PC-3 (cell line): ENCODE data around the gene RIPOR2. TPM values are rescaled to one million over a fixed set of nuclear protein-coding genes. Genes with fewer than 3 reads are reported as not detected.
A peak's percentile ranks its signal among the peaks of the same experiment; 100 is the strongest.

Experiments used
- ATAC-seq: fragments of 200-7000 bp; cut with Tn5 transposase; 2 replicates; pipeline ENCODE4 v1.9.1; 2020; ENCODE audit warnings: mild to moderate bottlenecking, moderate library complexity
- BruUV-seq: library from RNA; stranded (reverse); fragments of 400-500 nt; replicated peaks from 2 replicates; lab custom pipeline; 2021; lab: Mats Ljungman, UMichigan
- CTCF ChIA-PET: fragments of 300-600 bp; sonication (Branson Sonifier 250); formaldehyde crosslinking; loops from one replicate; lab custom pipeline; 2022; ENCODE audit warnings: antibody characterized with exemption; lab: Charles Lee
- POLR2A ChIA-PET: fragments of 300-600 bp; sonication (Branson Sonifier 250); formaldehyde crosslinking; loops from one replicate; lab custom pipeline; 2022; ENCODE audit warnings: antibody characterized with exemption; ENCODE audit not compliant: unreplicated experiment; lab: Charles Lee
- DNase-seq: peaks from one replicate; pipeline ENCODE4 v3.0.0-alpha.2; 2015
- H2AFZ ChIP-seq: fragments of 300-600 bp; sonication (generic); 2 replicates; pipeline ENCODE4 v1.6.0; 2016; ENCODE audit warnings: antibody characterized with exemption, low read length
- H3F3A ChIP-seq: fragments of 300-600 bp; sonication (generic); one replicate; pipeline ENCODE4 v1.6.0; 2017; ENCODE audit warnings: antibody characterized with exemption, low read length, control low read depth, mild to moderate bottlenecking; ENCODE audit not compliant: unreplicated experiment
- H3K27ac ChIP-seq: fragments of 300-600 bp; sonication (generic); 2 replicates; pipeline ENCODE4 v1.5.1; 2016; ENCODE audit warnings: mild to moderate bottlenecking, low read length
- H3K27me3 ChIP-seq: fragments of 300-600 bp; sonication (generic); 2 replicates; pipeline ENCODE4 v1.6.1; 2016; ENCODE audit warnings: low read length, mixed read lengths
- H3K36me3 ChIP-seq: fragments of 300-600 bp; sonication (generic); 2 replicates; pipeline ENCODE4 v1.6.1; 2016; ENCODE audit warnings: low read depth, mixed run types, low read length, mixed read lengths
- H3K4me1 ChIP-seq: fragments of 300-600 bp; sonication (generic); 2 replicates; pipeline ENCODE4 v1.5.1; 2016; ENCODE audit warnings: low read length; ENCODE audit not compliant: insufficient read depth
- H3K4me2 ChIP-seq: fragments of 300-600 bp; sonication (generic); 2 replicates; pipeline ENCODE4 v1.6.0; 2016; ENCODE audit warnings: low read length
- H3K4me3 ChIP-seq: fragments of 300-600 bp; sonication (generic); 2 replicates; pipeline ENCODE4 v1.5.1; 2016; ENCODE audit warnings: mild to moderate bottlenecking, low read length, mixed read lengths
- H3K79me2 ChIP-seq: fragments of 300-600 bp; sonication (generic); 2 replicates; pipeline ENCODE4 v1.6.1; 2017; ENCODE audit warnings: low read length, mixed read lengths
- H3K9ac ChIP-seq: fragments of 300-600 bp; sonication (generic); 2 replicates; pipeline ENCODE4 v1.6.0; 2016; ENCODE audit warnings: mild to moderate bottlenecking, low read length
- H3K9me2 ChIP-seq: fragments of 300-600 bp; sonication (generic); replicated peaks from 2 replicates; pipeline ENCODE4 v1.6.1; 2016; ENCODE audit warnings: mixed run types, low read length, mixed read lengths
- H3K9me3 ChIP-seq: fragments of 300-600 bp; sonication (generic); 2 replicates; pipeline ENCODE4 v1.6.1; 2016; ENCODE audit warnings: low read length, mixed read lengths
- H4K20me1 ChIP-seq: fragments of 300-600 bp; sonication (generic); 2 replicates; pipeline ENCODE4 v1.6.1; 2016; ENCODE audit warnings: low read length, mixed read lengths
- EZH2 ChIP-seq: fragments of 300-600 bp; sonication (generic); IDR thresholded peaks from one replicate; pipeline ENCODE4 v1.6.1; 2017; ENCODE audit warnings: antibody characterized with exemption, mild to moderate bottlenecking, low read length; ENCODE audit not compliant: unreplicated experiment
- EZH2phosphoT487 ChIP-seq: fragments of 300-600 bp; sonication (generic); IDR thresholded peaks from 2 replicates; pipeline ENCODE4 v1.6.1; 2018; ENCODE audit warnings: mild to moderate bottlenecking, antibody characterized with exemption, low read length, borderline replicate concordance
- intact Hi-C: fragments of 100-400 bp; cut with micrococcal nuclease; formaldehyde crosslinking; loops from 2 replicates; pipeline ENCODE4 v1.9.0; 2023
- total RNA-seq: library from RNA; depleted of rRNA; stranded (reverse); fragments of >200 nt; gene quantifications from 2 replicates; pipeline ENCODE4 v1.2.3, GENCODE V29; 2014
- TF ChIP-seq, protein P1 (sequence below): fragments of 300-600 bp; sonication (generic); conservative IDR thresholded peaks from 2 replicates; pipeline ENCODE4 v1.5.1; 2017; ENCODE audit warnings: antibody characterized with exemption, low read depth, mild to moderate bottlenecking, low read length

The RIPOR2 gene
- total RNA-seq, 1 experiment from 2014 or later, result 0.44 TPM

DNA sequence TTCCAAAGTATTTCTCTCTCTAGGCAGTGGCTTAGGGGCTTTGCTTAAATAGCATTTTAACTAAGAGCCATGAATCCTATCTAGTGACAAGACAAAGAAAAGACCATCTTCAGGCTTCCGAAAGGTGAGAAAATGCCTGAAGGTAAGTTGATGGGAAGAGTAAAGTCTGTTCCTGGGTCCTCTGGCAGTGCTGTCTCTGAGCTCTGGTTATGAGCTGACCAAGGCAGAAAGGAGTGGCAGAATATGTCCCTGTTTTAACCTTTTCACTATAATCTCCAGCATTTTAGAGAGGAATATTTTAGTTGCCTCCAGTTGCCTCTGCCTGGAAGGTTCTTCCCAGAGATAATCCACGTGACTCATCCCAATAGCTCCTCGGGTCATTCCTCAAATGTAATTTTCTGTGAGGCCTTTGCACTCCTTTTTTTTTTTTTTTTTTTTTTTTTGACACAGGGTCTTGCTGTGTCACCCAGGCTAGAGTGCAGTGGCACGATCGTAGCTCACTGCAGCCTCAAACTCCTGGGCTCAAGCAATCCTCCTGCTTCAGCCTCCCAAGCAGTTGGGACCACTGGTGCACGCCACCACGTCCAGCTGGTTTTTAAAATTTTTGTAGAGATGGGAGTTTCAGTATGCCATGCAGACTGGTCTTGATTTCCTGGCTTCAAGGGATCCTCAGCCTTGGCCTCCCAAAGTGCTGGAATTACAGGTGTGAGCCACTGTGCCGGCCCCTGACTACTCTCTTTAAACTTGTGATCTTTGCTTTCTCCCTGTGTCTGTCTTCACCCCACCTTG lies 133.3 kb downstream of the RIPOR2 start:
- ATAC-seq, result no peak; the same call in 1 of the 2 replicates
- peak; percentile 37 for DNase-seq
- Histone ChIP-seq H3K9ac (peak overlapping the region; percentile 4; the same call in 1 of the 2 replicates), H3K4me2 (peak overlapping the region; percentile 37), H3K4me3 (no peak overlapping the region), H3K79me2 (no peaks in the 10 kb centered on the region), H2AFZ (no peak overlapping the region), H3K9me2 (no peaks in the 10 kb centered on the region), H3K27me3 (no peaks in the 10 kb centered on the region), H3K9me3 (no peaks in the 10 kb centered on the region), H4K20me1 (no peaks in the 10 kb centered on the region), H3K4me1 (peaks cover 18% of the 10 kb centered on the region), H3K27ac (peak overlapping the region; percentile 63), H3F3A (no peaks in the 10 kb centered on the region), H3K36me3 (no peaks in the 10 kb centered on the region)
- TF ChIP-seq EZH2phosphoT487 (no peak), EZH2 (no peak)
- TF ChIP-seq, protein P1, sequence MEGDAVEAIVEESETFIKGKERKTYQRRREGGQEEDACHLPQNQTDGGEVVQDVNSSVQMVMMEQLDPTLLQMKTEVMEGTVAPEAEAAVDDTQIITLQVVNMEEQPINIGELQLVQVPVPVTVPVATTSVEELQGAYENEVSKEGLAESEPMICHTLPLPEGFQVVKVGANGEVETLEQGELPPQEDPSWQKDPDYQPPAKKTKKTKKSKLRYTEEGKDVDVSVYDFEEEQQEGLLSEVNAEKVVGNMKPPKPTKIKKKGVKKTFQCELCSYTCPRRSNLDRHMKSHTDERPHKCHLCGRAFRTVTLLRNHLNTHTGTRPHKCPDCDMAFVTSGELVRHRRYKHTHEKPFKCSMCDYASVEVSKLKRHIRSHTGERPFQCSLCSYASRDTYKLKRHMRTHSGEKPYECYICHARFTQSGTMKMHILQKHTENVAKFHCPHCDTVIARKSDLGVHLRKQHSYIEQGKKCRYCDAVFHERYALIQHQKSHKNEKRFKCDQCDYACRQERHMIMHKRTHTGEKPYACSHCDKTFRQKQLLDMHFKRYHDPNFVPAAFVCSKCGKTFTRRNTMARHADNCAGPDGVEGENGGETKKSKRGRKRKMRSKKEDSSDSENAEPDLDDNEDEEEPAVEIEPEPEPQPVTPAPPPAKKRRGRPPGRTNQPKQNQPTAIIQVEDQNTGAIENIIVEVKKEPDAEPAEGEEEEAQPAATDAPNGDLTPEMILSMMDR, result no peak
- CTCF ChIA-PET, result no interaction called here
- POLR2A ChIA-PET, result no interaction called here
- no TSS peak for BruUV-seq
- intact Hi-C loops, result no loop called here

DNA sequence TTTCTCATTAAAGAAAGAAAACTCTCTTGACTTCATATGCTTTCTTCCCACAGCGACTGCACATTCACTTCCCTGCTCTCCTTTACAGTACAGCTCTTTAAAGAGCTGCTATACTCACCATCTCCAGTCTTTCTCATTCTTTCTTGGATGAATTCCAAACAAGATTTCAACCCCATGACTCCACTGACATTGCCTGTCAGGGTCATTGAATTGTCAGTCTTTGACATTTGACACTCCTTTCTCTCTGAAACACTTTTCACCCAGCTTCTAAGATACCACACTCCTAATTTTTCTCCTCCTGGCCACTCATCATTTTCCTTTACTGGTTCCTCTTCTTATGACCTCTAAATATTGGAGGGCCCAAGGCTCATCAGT lies 136.2 kb downstream of the RIPOR2 start:
- H3K36me3 ChIP-seq, result no peaks in the 10 kb centered on the region

More for the DNA sequence above, 136.2 kb downstream of the RIPOR2 start:
- intact Hi-C loops, result no loop called here
- Histone ChIP-seq H4K20me1 (no peaks in the 10 kb centered on the region), H3K9me2 (no peaks in the 10 kb centered on the region), H3K4me3 (no peak overlapping the region), H3K27me3 (no peaks in the 10 kb centered on the region), H2AFZ (no peak overlapping the region), H3K9me3 (no peaks in the 10 kb centered on the region), H3F3A (no peaks in the 10 kb centered on the region), H3K4me1 (peaks cover 18% of the 10 kb centered on the region), H3K4me2 (no peak overlapping the region), H3K27ac (no peak overlapping the region), H3K79me2 (no peaks in the 10 kb centered on the region), H3K9ac (no peak overlapping the region)
- no peak for DNase-seq
- ChIA-PET POLR2A (no interaction called here), CTCF (no interaction called here)
- BruUV-seq, result no TSS peak
- TF ChIP-seq EZH2phosphoT487 (no peak), EZH2 (no peak)
- TF ChIP-seq, protein P1, result no peak
- no peak for ATAC-seq
